ENCODE results near the gene SHF. TPM values are rescaled to one million over a fixed set of nuclear protein-coding genes. Genes with fewer than 3 reads are reported as not detected.

The SHF gene
- total RNA-seq, 1 experiment from 2014 or later: 21.7 TPM

DNA sequence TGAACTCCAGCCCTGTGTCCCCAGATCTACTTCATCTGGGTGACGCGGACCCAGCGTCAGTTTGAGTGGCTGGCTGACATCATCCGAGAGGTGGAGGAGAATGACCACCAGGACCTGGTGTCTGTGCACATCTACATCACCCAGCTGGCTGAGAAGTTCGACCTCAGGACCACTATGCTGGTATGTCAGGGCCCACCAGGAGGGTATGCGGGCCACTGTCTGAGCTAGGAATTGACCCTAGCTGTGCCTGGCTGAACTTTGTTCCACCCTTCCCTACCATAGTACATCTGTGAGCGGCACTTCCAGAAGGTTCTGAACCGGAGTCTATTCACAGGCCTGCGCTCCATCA is 24.3 kb downstream of the SHF start:
- no peak overlapping the region for H2BK120ac ChIP-seq (ENCODE audit: low read depth, low read length, poor library complexity, severe bottlenecking)
- no peaks in the 10 kb centered on the region for H3K79me1 ChIP-seq (ENCODE audit: insufficient read depth, low read depth, low read length, poor library complexity, severe bottlenecking)
- no peak overlapping the region for H2BK5ac ChIP-seq (ENCODE audit: insufficient read length, low read length)
- H3K27me3 ChIP-seq (ENCODE audit: insufficient read depth, low read length): no peaks in the 10 kb centered on the region
- no peak overlapping the region for H2BK20ac ChIP-seq (ENCODE audit: low read depth, low read length, poor library complexity, severe bottlenecking)
- H2BK15ac ChIP-seq (ENCODE audit: low read depth, low read length): no peak overlapping the region
- H2AFZ ChIP-seq (ENCODE audit: low read length): no peak overlapping the region
- TF ChIP-seq, protein P1, sequence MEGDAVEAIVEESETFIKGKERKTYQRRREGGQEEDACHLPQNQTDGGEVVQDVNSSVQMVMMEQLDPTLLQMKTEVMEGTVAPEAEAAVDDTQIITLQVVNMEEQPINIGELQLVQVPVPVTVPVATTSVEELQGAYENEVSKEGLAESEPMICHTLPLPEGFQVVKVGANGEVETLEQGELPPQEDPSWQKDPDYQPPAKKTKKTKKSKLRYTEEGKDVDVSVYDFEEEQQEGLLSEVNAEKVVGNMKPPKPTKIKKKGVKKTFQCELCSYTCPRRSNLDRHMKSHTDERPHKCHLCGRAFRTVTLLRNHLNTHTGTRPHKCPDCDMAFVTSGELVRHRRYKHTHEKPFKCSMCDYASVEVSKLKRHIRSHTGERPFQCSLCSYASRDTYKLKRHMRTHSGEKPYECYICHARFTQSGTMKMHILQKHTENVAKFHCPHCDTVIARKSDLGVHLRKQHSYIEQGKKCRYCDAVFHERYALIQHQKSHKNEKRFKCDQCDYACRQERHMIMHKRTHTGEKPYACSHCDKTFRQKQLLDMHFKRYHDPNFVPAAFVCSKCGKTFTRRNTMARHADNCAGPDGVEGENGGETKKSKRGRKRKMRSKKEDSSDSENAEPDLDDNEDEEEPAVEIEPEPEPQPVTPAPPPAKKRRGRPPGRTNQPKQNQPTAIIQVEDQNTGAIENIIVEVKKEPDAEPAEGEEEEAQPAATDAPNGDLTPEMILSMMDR (conservative IDR thresholded peaks at IDR 0.05): no peak
- H2AK5ac ChIP-seq (ENCODE audit: insufficient read length, low read length): no peak overlapping the region
- no peak overlapping the region for H3K4me2 ChIP-seq (ENCODE audit: insufficient read depth, insufficient read length, low read length)
- no peaks in the 10 kb centered on the region for H3K23me2 ChIP-seq (ENCODE audit: insufficient read length, low read depth, low read length, poor library complexity, severe bottlenecking)
- H3K4ac ChIP-seq (ENCODE audit: low read depth, low read length): no peak overlapping the region
- no peak overlapping the region for H4K5ac ChIP-seq (ENCODE audit: insufficient read length, low read depth, low read length)
- H3K79me2 ChIP-seq (ENCODE audit: insufficient read depth, low read length): no peaks in the 10 kb centered on the region
- no peak overlapping the region for H3K27ac ChIP-seq (ENCODE audit: insufficient read length, low read depth, low read length)
- Mint-ChIP-seq H3K4me1 (peaks cover 19 to 29% of the 10 kb centered on the region in 2 experiments), H3K36me3 (ENCODE audit: insufficient read depth in 1 of 3, low read depth in 3 of 3) (peaks cover 0 to 3% (median 2%) of the 10 kb centered on the region in 3 experiments; a peak in 3 of 7 replicates), H3K27ac (no peak overlapping the region), H3K27me3 (ENCODE audit: low read depth) (peaks cover 13% of the 10 kb centered on the region; the same call in 1 of the 2 replicates), H3K9me3 (no peaks in the 10 kb centered on the region; a peak in 1 of 5 replicates), H3K4me3 (0 out of 5 replicates have a peak overlapping the region, but pooled peaks of 1 of the 2 experiments have one; percentile 22)
- H3T11ph ChIP-seq (ENCODE audit: low read length): no peak overlapping the region
- H3K23ac ChIP-seq (ENCODE audit: insufficient read length, low read depth, low read length): no peak overlapping the region
- H4K91ac ChIP-seq (ENCODE audit: insufficient read length, low read depth, low read length): no peak overlapping the region
- H3K9ac ChIP-seq (ENCODE audit: extremely low read depth, insufficient read length, low read length): no peak overlapping the region
- WGBS (ENCODE audit: extremely low coverage, insufficient read length, low lambda C conversion rate): no CpG with 5 or more reads among the region's 9 CpGs
- H3K9me3 ChIP-seq (ENCODE audit: control insufficient read depth, low read depth, low read length): no peaks in the 10 kb centered on the region
- H3K18ac ChIP-seq (ENCODE audit: insufficient read length, low read depth, low read length): no peak overlapping the region
- no peak overlapping the region for H2BK12ac ChIP-seq (ENCODE audit: insufficient read length, low read depth, low read length)
- no peaks in the 10 kb centered on the region for H3K4me1 ChIP-seq (ENCODE audit: insufficient read depth, low read length)
- H4K8ac ChIP-seq (replicated peaks; ENCODE audit: insufficient read length, low read depth, low read length): no peak overlapping the region
- no peak overlapping the region for H3K14ac ChIP-seq (ENCODE audit: insufficient read depth, low read length)
- DNase-seq: no peak
- H4K20me1 ChIP-seq (ENCODE audit: control insufficient read depth, insufficient read depth, insufficient read length): no peaks in the 10 kb centered on the region
- H3K56ac ChIP-seq (ENCODE audit: insufficient read length, low read depth, low read length): no peak overlapping the region
